MM.1S (cell line): ENCODE results near the gene TMPRSS9.

ENCODE experiments used
- DNase-seq: peaks from one replicate; pipeline ENCODE4 v3.0.0-alpha.2; 2015
- H2AFZ ChIP-seq: fragments of 300-600 bp; sonication (generic); 2 replicates; pipeline ENCODE4 v1.6.0; 2016; ENCODE audit warnings: antibody characterized with exemption, low read length
- H3F3A ChIP-seq: fragments of 300-600 bp; sonication (generic); 2 replicates; pipeline ENCODE4 v1.6.1; 2016; ENCODE audit warnings: mild to moderate bottlenecking, antibody characterized with exemption, low read length, moderate library complexity, mixed read lengths; ENCODE audit not compliant: insufficient read depth
- H3K27ac ChIP-seq: fragments of 300-600 bp; sonication (generic); 2 replicates; pipeline ENCODE4 v1.5.1; 2016; ENCODE audit warnings: mild to moderate bottlenecking, low read length
- H3K27me3 ChIP-seq: fragments of 300-600 bp; sonication (generic); replicated peaks from 2 replicates; pipeline ENCODE4 v1.6.0; 2016; ENCODE audit warnings: low read length; ENCODE audit not compliant: insufficient read depth
- H3K36me3 ChIP-seq: fragments of 300-600 bp; sonication (generic); replicated peaks from 2 replicates; pipeline ENCODE4 v1.6.1; 2016; ENCODE audit warnings: mild to moderate bottlenecking, low read length, mixed read lengths; ENCODE audit not compliant: insufficient read depth
- H3K4me1 ChIP-seq: fragments of 300-600 bp; sonication (generic); 2 replicates; pipeline ENCODE4 v1.6.1; 2016; ENCODE audit warnings: low read length, mixed read lengths
- H3K4me2 ChIP-seq: fragments of 300-600 bp; sonication (generic); 2 replicates; pipeline ENCODE4 v1.6.0; 2016; ENCODE audit warnings: low read depth, low read length
- H3K4me3 ChIP-seq: fragments of 300-600 bp; sonication (generic); 2 replicates; pipeline ENCODE4 v1.5.1; 2016; ENCODE audit warnings: low read length, mixed read lengths
- H3K79me2 ChIP-seq: fragments of 300-600 bp; sonication (generic); 2 replicates; pipeline ENCODE4 v1.6.1; 2016; ENCODE audit warnings: mixed run types, low read length, mixed read lengths
- H3K9ac ChIP-seq: fragments of 300-600 bp; sonication (generic); 2 replicates; pipeline ENCODE4 v1.6.1; 2016; ENCODE audit warnings: low read length, mixed read lengths
- H3K9me2 ChIP-seq: fragments of 300-600 bp; sonication (generic); replicated peaks from 2 replicates; pipeline ENCODE4 v1.6.1; 2016; ENCODE audit warnings: mild to moderate bottlenecking, low read length, mixed read lengths; ENCODE audit not compliant: insufficient read depth
- H3K9me3 ChIP-seq: fragments of 300-600 bp; sonication (generic); replicated peaks from 2 replicates; pipeline ENCODE4 v1.6.1; 2016; ENCODE audit warnings: mild to moderate bottlenecking, low read length, mixed read lengths; ENCODE audit not compliant: insufficient read depth
- H4K20me1 ChIP-seq: fragments of 300-600 bp; sonication (generic); 2 replicates; pipeline ENCODE4 v1.6.1; 2016; ENCODE audit warnings: mild to moderate bottlenecking, low read length, moderate library complexity, mixed read lengths; ENCODE audit not compliant: insufficient read depth
- EZH2 ChIP-seq: fragments of 300-600 bp; sonication (generic); optimal IDR thresholded peaks from 2 replicates; pipeline ENCODE3; 2017; ENCODE audit warnings: low read depth, mild to moderate bottlenecking, antibody characterized with exemption, low read length, mixed read lengths
- EZH2phosphoT487 ChIP-seq: fragments of 300-600 bp; sonication (generic); IDR thresholded peaks from 2 replicates; pipeline ENCODE4 v1.6.1; 2018; ENCODE audit warnings: antibody characterized with exemption, low read length
- TF ChIP-seq, protein P1 (sequence below): fragments of 300-600 bp; sonication (generic); IDR thresholded peaks from 2 replicates; pipeline ENCODE4 v1.5.1; 2016; ENCODE audit warnings: antibody characterized with exemption, low read length, mixed read lengths

TMPRSS9 gene

DNA sequence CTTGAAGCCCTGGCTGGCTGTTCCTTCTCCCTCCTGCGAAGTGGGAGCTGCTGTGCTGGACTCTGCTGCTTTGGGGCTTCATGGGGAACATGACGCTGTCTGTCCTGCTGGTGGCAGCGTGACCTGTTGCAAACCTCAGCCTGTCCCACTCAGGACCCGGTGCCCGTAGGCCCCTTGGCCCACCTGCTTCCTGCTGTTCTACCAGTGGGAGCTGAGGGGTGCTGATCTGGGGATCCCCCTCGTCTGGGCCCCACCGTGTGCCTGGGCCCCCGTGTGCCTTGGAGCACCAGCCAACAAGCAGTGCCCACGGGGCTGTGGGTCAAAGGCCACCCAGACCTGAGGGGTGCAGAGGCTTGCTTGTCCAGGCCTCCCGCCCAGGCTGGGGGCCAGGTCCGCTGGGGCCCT is 26.3 kb upstream of the TMPRSS9 start:
- H3K79me2 ChIP-seq, result peaks cover 97% of the 10 kb centered on the region
- H3K9ac ChIP-seq, result no peak overlapping the region
- H3K36me3 ChIP-seq, result 0 out of 2 replicates have a peak, but pooled peaks cover 6% of the 10 kb centered on the region
- peak overlapping the region; percentile 61; the same call in 1 of the 2 replicates for H3K27ac ChIP-seq
- no peak overlapping the region for H2AFZ ChIP-seq
- TF ChIP-seq EZH2 (no peak), EZH2phosphoT487 (no peak)
- TF ChIP-seq, protein P1, sequence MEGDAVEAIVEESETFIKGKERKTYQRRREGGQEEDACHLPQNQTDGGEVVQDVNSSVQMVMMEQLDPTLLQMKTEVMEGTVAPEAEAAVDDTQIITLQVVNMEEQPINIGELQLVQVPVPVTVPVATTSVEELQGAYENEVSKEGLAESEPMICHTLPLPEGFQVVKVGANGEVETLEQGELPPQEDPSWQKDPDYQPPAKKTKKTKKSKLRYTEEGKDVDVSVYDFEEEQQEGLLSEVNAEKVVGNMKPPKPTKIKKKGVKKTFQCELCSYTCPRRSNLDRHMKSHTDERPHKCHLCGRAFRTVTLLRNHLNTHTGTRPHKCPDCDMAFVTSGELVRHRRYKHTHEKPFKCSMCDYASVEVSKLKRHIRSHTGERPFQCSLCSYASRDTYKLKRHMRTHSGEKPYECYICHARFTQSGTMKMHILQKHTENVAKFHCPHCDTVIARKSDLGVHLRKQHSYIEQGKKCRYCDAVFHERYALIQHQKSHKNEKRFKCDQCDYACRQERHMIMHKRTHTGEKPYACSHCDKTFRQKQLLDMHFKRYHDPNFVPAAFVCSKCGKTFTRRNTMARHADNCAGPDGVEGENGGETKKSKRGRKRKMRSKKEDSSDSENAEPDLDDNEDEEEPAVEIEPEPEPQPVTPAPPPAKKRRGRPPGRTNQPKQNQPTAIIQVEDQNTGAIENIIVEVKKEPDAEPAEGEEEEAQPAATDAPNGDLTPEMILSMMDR, result no peak
- H3K27me3 ChIP-seq, result no peaks in the 10 kb centered on the region
- H3K9me2 ChIP-seq, result no peaks in the 10 kb centered on the region
- peaks cover 34% of the 10 kb centered on the region for H3F3A ChIP-seq
- H3K4me1 ChIP-seq, result peaks cover 36% of the 10 kb centered on the region
- no peak overlapping the region for H3K4me2 ChIP-seq
- no peaks in the 10 kb centered on the region for H3K9me3 ChIP-seq
- no peaks in the 10 kb centered on the region for H4K20me1 ChIP-seq
- DNase-seq, result no peak
- H3K4me3 ChIP-seq, result no peak overlapping the region

GRCh38 chr19:2334426-2334825 is 25.6 kb upstream of the TMPRSS9 start:
- no peaks in the 10 kb centered on the region for H4K20me1 ChIP-seq
- peaks cover 34% of the 10 kb centered on the region for H3F3A ChIP-seq
- H3K4me1 ChIP-seq, result peaks cover 33% of the 10 kb centered on the region
- no peak for DNase-seq
- no peak overlapping the region for H3K4me3 ChIP-seq
- 0 out of 2 replicates have a peak, but pooled peaks cover 6% of the 10 kb centered on the region for H3K36me3 ChIP-seq
- TF ChIP-seq, protein P1, result no peak
- TF ChIP-seq EZH2, result no peak
- TF ChIP-seq EZH2phosphoT487, result no peak
- H2AFZ ChIP-seq, result no peak overlapping the region
- peaks cover 92% of the 10 kb centered on the region for H3K79me2 ChIP-seq
- no peaks in the 10 kb centered on the region for H3K9me2 ChIP-seq
- H3K27ac ChIP-seq, result no peak overlapping the region
- no peak overlapping the region for H3K9ac ChIP-seq
- H3K27me3 ChIP-seq, result no peaks in the 10 kb centered on the region
- no peaks in the 10 kb centered on the region for H3K9me3 ChIP-seq
- no peak overlapping the region for H3K4me2 ChIP-seq

DNA sequence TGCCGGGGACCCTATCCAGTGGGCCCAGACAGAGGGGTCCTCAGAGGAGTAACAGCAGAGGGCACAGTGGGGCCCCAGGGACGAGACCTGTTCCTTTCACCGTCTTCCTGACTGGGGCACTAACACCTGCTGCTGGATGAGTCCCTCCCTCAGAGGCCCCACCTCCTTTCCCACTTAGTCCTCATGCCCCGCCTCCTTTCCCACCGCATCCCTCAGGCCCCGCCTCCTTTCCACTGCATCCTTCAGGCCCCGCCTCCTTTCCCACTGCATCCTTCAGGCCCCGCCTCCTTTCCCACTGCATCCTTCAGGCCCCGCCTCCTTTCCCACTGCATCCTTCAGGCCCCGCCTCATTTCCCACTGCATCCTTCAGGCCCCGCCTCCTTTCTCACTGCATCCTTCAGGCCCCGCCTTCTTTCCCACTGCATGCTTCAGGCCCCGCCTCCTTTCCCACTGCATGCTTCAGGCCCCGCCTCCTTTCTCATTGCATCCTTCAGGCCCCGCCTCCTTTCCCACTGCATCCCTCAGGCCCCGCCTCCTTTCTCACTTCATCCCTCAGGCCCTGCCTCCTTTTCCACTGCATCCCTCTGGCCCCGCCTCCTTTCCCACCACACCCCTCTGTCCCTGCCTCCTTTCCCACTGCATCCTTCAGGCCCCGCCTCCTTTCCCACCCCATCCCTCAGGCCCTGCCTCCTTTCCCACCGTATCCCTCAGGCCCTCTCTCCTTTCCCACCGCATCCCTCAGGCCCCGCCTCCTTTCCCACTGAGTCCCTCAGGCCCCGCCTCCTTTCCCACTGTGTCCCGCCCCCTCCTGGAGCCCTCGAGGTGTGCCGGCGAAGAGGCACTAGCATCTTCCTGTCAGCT is 24.8 kb upstream of the TMPRSS9 start:
- H3K4me3 ChIP-seq, result no peak overlapping the region

More for the DNA sequence above, 24.8 kb upstream of the TMPRSS9 start:
- Histone ChIP-seq H3K4me1 (peaks cover 29% of the 10 kb centered on the region), H3K27ac (no peak overlapping the region), H4K20me1 (no peaks in the 10 kb centered on the region), H3K27me3 (no peaks in the 10 kb centered on the region), H3K9ac (no peak overlapping the region), H3F3A (peaks cover 34% of the 10 kb centered on the region), H3K9me2 (no peaks in the 10 kb centered on the region), H3K9me3 (no peaks in the 10 kb centered on the region), H3K4me2 (no peak overlapping the region), H2AFZ (no peak overlapping the region), H3K36me3 (0 out of 2 replicates have a peak, but pooled peaks cover 6% of the 10 kb centered on the region), H3K79me2 (peaks cover 84% of the 10 kb centered on the region)
- TF ChIP-seq, protein P1, result no peak
- TF ChIP-seq EZH2, result no peak
- TF ChIP-seq EZH2phosphoT487, result no peak
- no peak for DNase-seq
